H9 (cell line): Measurements from ENCODE around the gene ATP10B. TPM values are rescaled to one million over a fixed set of nuclear protein-coding genes. Genes with fewer than 3 reads are reported as not detected.

Source experiments
- DNase-seq: peaks from one replicate; pipeline ENCODE4 v3.0.0-alpha.2; 2017
- H2AFZ ChIP-seq: one replicate; pipeline ENCODE4 v1.6.1; 2013; ENCODE audit warnings: mild to moderate bottlenecking, low read length, control low read depth, moderate library complexity
- H2AK5ac ChIP-seq: 2 replicates; pipeline ENCODE4 v1.6.1; 2013; ENCODE audit warnings: low read length, control low read depth, mixed read lengths; ENCODE audit not compliant: insufficient read length
- H2BK120ac ChIP-seq: one replicate; pipeline ENCODE4 v1.6.1; 2013; ENCODE audit warnings: low read depth, mild to moderate bottlenecking, low read length, control low read depth, inconsistent platforms; ENCODE audit not compliant: poor library complexity, severe bottlenecking
- H2BK12ac ChIP-seq: 2 replicates; pipeline ENCODE4 v1.6.1; 2013; ENCODE audit warnings: low read length, control low read depth, mixed read lengths, low read depth; ENCODE audit not compliant: insufficient read length
- H2BK15ac ChIP-seq: 2 replicates; pipeline ENCODE4 v1.6.1; 2013; ENCODE audit warnings: low read depth, low read length, control low read depth
- H2BK20ac ChIP-seq: one replicate; pipeline ENCODE4 v1.6.1; 2013; ENCODE audit warnings: low read depth, mild to moderate bottlenecking, low read length, control low read depth, inconsistent platforms; ENCODE audit not compliant: poor library complexity, severe bottlenecking
- H2BK5ac ChIP-seq: 2 replicates; pipeline ENCODE4 v1.6.1; 2013; ENCODE audit warnings: low read length, control low read depth, mixed read lengths; ENCODE audit not compliant: insufficient read length
- H3K14ac ChIP-seq: 2 replicates; pipeline ENCODE4 v1.6.1; 2013; ENCODE audit warnings: low read length, control low read depth; ENCODE audit not compliant: insufficient read depth
- H3K18ac ChIP-seq: 2 replicates; pipeline ENCODE4 v1.6.1; 2013; ENCODE audit warnings: low read depth, mild to moderate bottlenecking, mixed read lengths, low read length, control low read depth; ENCODE audit not compliant: insufficient read length
- H3K23ac ChIP-seq: 2 replicates; pipeline ENCODE4 v1.6.1; 2013; ENCODE audit warnings: low read length, control low read depth, mixed read lengths, low read depth; ENCODE audit not compliant: insufficient read length
- H3K23me2 ChIP-seq: 2 replicates; pipeline ENCODE4 v1.6.1; 2013; ENCODE audit warnings: low read depth, mild to moderate bottlenecking, mixed read lengths, low read length, control low read depth; ENCODE audit not compliant: insufficient read length, poor library complexity, severe bottlenecking
- H3K27ac ChIP-seq: 2 replicates; pipeline ENCODE4 v1.5.1; 2013; ENCODE audit warnings: low read length, control low read depth, mixed read lengths, low read depth; ENCODE audit not compliant: insufficient read length
- H3K27me3 ChIP-seq: 2 replicates; pipeline ENCODE4 v1.6.1; 2013; ENCODE audit warnings: low read length, control low read depth, inconsistent platforms; ENCODE audit not compliant: insufficient read depth
- H3K4ac ChIP-seq: 2 replicates; pipeline ENCODE4 v1.6.1; 2013; ENCODE audit warnings: low read depth, mild to moderate bottlenecking, control low read depth, inconsistent platforms, low read length, moderate library complexity
- H3K4me1 ChIP-seq: 2 replicates; pipeline ENCODE4 v1.6.1; 2013; ENCODE audit warnings: low read length, control low read depth, inconsistent platforms; ENCODE audit not compliant: insufficient read depth
- H3K4me2 ChIP-seq: 2 replicates; pipeline ENCODE4 v1.6.1; 2013; ENCODE audit warnings: low read length, control low read depth, mixed read lengths; ENCODE audit not compliant: insufficient read length, insufficient read depth
- H3K56ac ChIP-seq: 2 replicates; pipeline ENCODE4 v1.6.1; 2013; ENCODE audit warnings: low read depth, mild to moderate bottlenecking, mixed read lengths, low read length, control low read depth; ENCODE audit not compliant: insufficient read length
- H3K79me1 ChIP-seq: 2 replicates; pipeline ENCODE4 v1.6.1; 2013; ENCODE audit warnings: low read depth, mild to moderate bottlenecking, moderate library complexity, low read length, control low read depth, inconsistent platforms; ENCODE audit not compliant: insufficient read depth, poor library complexity, severe bottlenecking
- H3K79me2 ChIP-seq: 2 replicates; pipeline ENCODE4 v1.6.1; 2013; ENCODE audit warnings: low read length, control low read depth, inconsistent platforms; ENCODE audit not compliant: insufficient read depth
- H3K9ac ChIP-seq: 2 replicates; pipeline ENCODE4 v1.6.1; 2013; ENCODE audit warnings: low read length, control low read depth, mixed read lengths; ENCODE audit not compliant: insufficient read length; ENCODE audit errors: extremely low read depth
- H3K9me3 ChIP-seq: one replicate; pipeline ENCODE4 v1.6.1; 2013; ENCODE audit warnings: low read depth, low read length, inconsistent platforms; ENCODE audit not compliant: control insufficient read depth
- H3T11ph ChIP-seq: one replicate; pipeline ENCODE4 v1.6.1; 2013; ENCODE audit warnings: mild to moderate bottlenecking, low read length, control low read depth, inconsistent platforms
- H4K20me1 ChIP-seq: one replicate; pipeline ENCODE4 v1.6.1; 2013; ENCODE audit not compliant: control insufficient read depth, insufficient read length, insufficient read depth
- H4K5ac ChIP-seq: 2 replicates; pipeline ENCODE4 v1.6.1; 2013; ENCODE audit warnings: low read depth, mild to moderate bottlenecking, mixed read lengths, low read length, control low read depth; ENCODE audit not compliant: insufficient read length
- H4K8ac ChIP-seq: replicated peaks from 2 replicates; pipeline ENCODE4 v1.6.1; 2013; ENCODE audit warnings: low read length, control low read depth, mixed read lengths, low read depth; ENCODE audit not compliant: insufficient read length
- H4K91ac ChIP-seq: 2 replicates; pipeline ENCODE4 v1.6.1; 2013; ENCODE audit warnings: low read depth, mild to moderate bottlenecking, moderate library complexity, mixed read lengths, low read length, control low read depth; ENCODE audit not compliant: insufficient read length
- H3K27ac Mint-ChIP-seq, 3 experiments: 2 replicates in 2 of 3; 3 replicates in 1 of 3; pipeline ENCODE4 v1.8.0; 2020 to 2021; ENCODE audit warnings: mixed read lengths in 3 of 3, mild to moderate bottlenecking in 1 of 3, moderate library complexity in 1 of 3
- H3K27me3 Mint-ChIP-seq: 2 replicates; pipeline ENCODE4 v1.8.0; 2021; ENCODE audit warnings: low read depth, mild to moderate bottlenecking, moderate library complexity, mixed read lengths
- H3K36me3 Mint-ChIP-seq, 3 experiments: 2 replicates in 2 of 3; 3 replicates in 1 of 3; pipeline ENCODE4 v1.8.0; 2020 to 2021; ENCODE audit warnings: low read depth in 3 of 3, mixed read lengths in 3 of 3; ENCODE audit not compliant: insufficient read depth in 1 of 3
- H3K4me1 Mint-ChIP-seq, 2 experiments: 2 replicates each; pipeline ENCODE4 v1.8.0; 2020; ENCODE audit warnings: mixed read lengths in 2 of 2
- H3K4me3 Mint-ChIP-seq, 2 experiments: 2 replicates in 1 of 2; 3 replicates in 1 of 2; pipeline ENCODE4 v1.8.0; 2020 to 2021; ENCODE audit warnings: mild to moderate bottlenecking in 2 of 2, mixed read lengths in 2 of 2, moderate library complexity in 1 of 2
- H3K9me3 Mint-ChIP-seq, 2 experiments: 2 replicates in 1 of 2; 3 replicates in 1 of 2; pipeline ENCODE4 v1.8.0; 2020; ENCODE audit warnings: mild to moderate bottlenecking in 2 of 2, mixed read lengths in 2 of 2, moderate library complexity in 1 of 2
- CTCF ChIP-seq: fragments of 200-600 bp; sonication (generic); conservative IDR thresholded peaks from 3 replicates; pipeline ENCODE4 v1.8.0; 2021; ENCODE audit warnings: antibody characterized with exemption, mild to moderate bottlenecking
- WGBS: extraction: QIAGEN DNeasy Blood & Tissue Kit; methylation state at CpG from one replicate; pipeline ENCODE4 v1.1.7; 2013; ENCODE audit warnings: missing lambda C conversion rate, low lambda C conversion rate, mixed read lengths; ENCODE audit not compliant: insufficient read length; ENCODE audit errors: extremely low coverage; 5-methylcytosine and 5-hydroxymethylcytosine counted together
- total RNA-seq: library from RNA; stranded (reverse); gene quantifications from 2 replicates; pipeline ENCODE4 v1.2.1, GENCODE V29; 2021

Gene ATP10B
- total RNA-seq, 1 experiment from 2014 or later, result 0.42 TPM

- no peaks in the 10 kb centered on the region for H3K79me1 ChIP-seq
- no peak overlapping the region for H4K5ac ChIP-seq
- Mint-ChIP-seq H3K36me3 (no peaks in the 10 kb centered on the region), H3K4me1 (no peaks in the 10 kb centered on the region), H3K9me3 (no peaks in the 10 kb centered on the region), H3K27ac (no peak overlapping the region), H3K27me3 (peaks cover 2% of the 10 kb centered on the region; the same call in 1 of the 2 replicates), H3K4me3 (no peak overlapping the region)
- H2BK120ac ChIP-seq, result no peak overlapping the region
- H3K18ac ChIP-seq, result no peak overlapping the region
- H3K23ac ChIP-seq, result no peak overlapping the region
- H3K9me3 ChIP-seq, result no peaks in the 10 kb centered on the region
- H2AFZ ChIP-seq, result no peak overlapping the region
- no peak overlapping the region for H3K9ac ChIP-seq
- H3K4ac ChIP-seq, result no peak overlapping the region
- H4K8ac ChIP-seq, result no peak overlapping the region
- no peak overlapping the region for H2BK20ac ChIP-seq
- no peak overlapping the region for H3K14ac ChIP-seq
- no peak overlapping the region for H2BK5ac ChIP-seq
- no peak overlapping the region for H2BK15ac ChIP-seq
- H4K91ac ChIP-seq, result no peak overlapping the region
- no peak for DNase-seq
- no peak overlapping the region for H3K27ac ChIP-seq
- H2AK5ac ChIP-seq, result no peak overlapping the region
- no peaks in the 10 kb centered on the region for H3K79me2 ChIP-seq
- no peaks in the 10 kb centered on the region for H3K27me3 ChIP-seq
- H3K23me2 ChIP-seq, result no peaks in the 10 kb centered on the region
- no peak overlapping the region for H2BK12ac ChIP-seq
- H4K20me1 ChIP-seq, result no peaks in the 10 kb centered on the region
- no peak overlapping the region for H3K56ac ChIP-seq
- no peak overlapping the region for H3K4me2 ChIP-seq
- TF ChIP-seq CTCF, result no peak
- H3K4me1 ChIP-seq, result no peaks in the 10 kb centered on the region
- no CpG with 5 or more reads among the region's 2 CpGs for WGBS
- H3T11ph ChIP-seq, result no peak overlapping the region
Observed at GRCh38 chr5:160843240-160843639, 8.8 kb downstream of the ATP10B start.
